ENCODE measurements around the gene TCN2. TPM values are rescaled to one million over a fixed set of nuclear protein-coding genes. Genes with fewer than 3 reads are reported as not detected.
"Not testable (repeated sequence)": the region's sequence is repeated elsewhere in the genome, so short reads cannot be mapped to it uniquely, and the experiment has no call there.

The TCN2 gene
- 0.18 and 0.93 TPM in 2 replicates for total RNA-seq (2014; rRNA removed; shearing (Covaris generic); ENCODE audit: low replicate concordance)

- peak within 1 kb of the TSS; percentile 66 for H3K9ac ChIP-seq (ENCODE audit: low read length)
- peak within 1 kb of the TSS; percentile 87 for H3K4me2 ChIP-seq (ENCODE audit: low read depth, low read length, poor library complexity, severe bottlenecking)
- H2AFZ ChIP-seq (ENCODE audit: low read length) = peak within 1 kb of the TSS; percentile 97; the same call in 1 of the 2 replicates
These were observed at the start of gene TCN2 for GRCh38 chr22:30606455-30607299. TCN2 (plus strand) TSS chr22:30607174; CDS start chr22:30607332, 158 bp downstream.

GRCh38 chr22:30557243-30557642 lies 49.7 kb upstream of the TCN2 start:
- H3K4me2 ChIP-seq (ENCODE audit: low read depth, low read length, poor library complexity, severe bottlenecking) = no peak overlapping the region
- no peak for DNase-seq
- H3K4me1 ChIP-seq (ENCODE audit: low read length) = no peaks in the 10 kb centered on the region
- H3K79me2 ChIP-seq (ENCODE audit: low read length) = no peaks in the 10 kb centered on the region
- H3K9ac ChIP-seq (ENCODE audit: low read length) = no peak overlapping the region
- no peaks in the 10 kb centered on the region for H3K9me3 ChIP-seq (ENCODE audit: low read length)
- no peaks in the 10 kb centered on the region for H3K36me3 ChIP-seq (ENCODE audit: insufficient read depth, low read length)
- no peaks in the 10 kb centered on the region for H3K9me2 ChIP-seq (replicated peaks; ENCODE audit: insufficient read depth, low read length)
- H3K27me3 ChIP-seq (ENCODE audit: low read length) = no peaks in the 10 kb centered on the region
- no peaks in the 10 kb centered on the region for H4K20me1 ChIP-seq (ENCODE audit: insufficient read depth, low read depth, low read length)
- H3K27ac ChIP-seq (ENCODE audit: low read length) = no peak overlapping the region
- H3K4me3 ChIP-seq (ENCODE audit: low read length) = no peak overlapping the region
- no peak overlapping the region for H2AFZ ChIP-seq (ENCODE audit: low read length)

More at GRCh38 chr22:30606455-30607299, at the start of gene TCN2:
- no peaks in the 10 kb centered on the region for H3K36me3 ChIP-seq (ENCODE audit: insufficient read depth, low read length)
- peak within 1 kb of the TSS; percentile 67; the same call in 1 of the 2 replicates for H3K4me3 ChIP-seq (ENCODE audit: low read length)
- H3K79me2 ChIP-seq (ENCODE audit: low read length) = no peaks in the 10 kb centered on the region
- H3K9me3 ChIP-seq (ENCODE audit: low read length) = no peaks in the 10 kb centered on the region
- no peak within 1 kb of the TSS for H3K27ac ChIP-seq (ENCODE audit: low read length)
- peak; percentile 45 for DNase-seq
- no peaks in the 10 kb centered on the region for H3K9me2 ChIP-seq (replicated peaks; ENCODE audit: insufficient read depth, low read length)
- peaks cover 37% of the 10 kb centered on the region for H3K4me1 ChIP-seq (ENCODE audit: low read length)
- no peaks in the 10 kb centered on the region for H3K27me3 ChIP-seq (ENCODE audit: low read length)
- H4K20me1 ChIP-seq (ENCODE audit: insufficient read depth, low read depth, low read length) = no peaks in the 10 kb centered on the region

GRCh38 chr22:30559889-30560288 lies 47.1 kb upstream of the TCN2 start:
- H3K9me2 ChIP-seq (replicated peaks; ENCODE audit: insufficient read depth, low read length) = no peaks in the 10 kb centered on the region
- DNase-seq = no peak
- no peak overlapping the region for H3K4me2 ChIP-seq (ENCODE audit: low read depth, low read length, poor library complexity, severe bottlenecking)
- no peak overlapping the region for H3K4me3 ChIP-seq (ENCODE audit: low read length)
- H3K9me3 ChIP-seq (ENCODE audit: low read length) = no peaks in the 10 kb centered on the region
- H3K36me3 ChIP-seq (ENCODE audit: insufficient read depth, low read length) = no peaks in the 10 kb centered on the region
- no peaks in the 10 kb centered on the region for H3K4me1 ChIP-seq (ENCODE audit: low read length)
- H2AFZ ChIP-seq (ENCODE audit: low read length) = no peak overlapping the region
- no peaks in the 10 kb centered on the region for H4K20me1 ChIP-seq (ENCODE audit: insufficient read depth, low read depth, low read length)
- H3K9ac ChIP-seq (ENCODE audit: low read length) = no peak overlapping the region
- no peaks in the 10 kb centered on the region for H3K27me3 ChIP-seq (ENCODE audit: low read length)
- no peaks in the 10 kb centered on the region for H3K79me2 ChIP-seq (ENCODE audit: low read length)
- no peak overlapping the region for H3K27ac ChIP-seq (ENCODE audit: low read length)

- peak; percentile 73 for DNase-seq
- not testable (repeated sequence) for H3K4me2 ChIP-seq (ENCODE audit: low read depth, low read length, poor library complexity, severe bottlenecking); H3K9ac ChIP-seq (ENCODE audit: low read length); H3K27ac ChIP-seq (ENCODE audit: low read length); H3K36me3 ChIP-seq (ENCODE audit: insufficient read depth, low read length); H2AFZ ChIP-seq (ENCODE audit: low read length); H3K27me3 ChIP-seq (ENCODE audit: low read length); H3K79me2 ChIP-seq (ENCODE audit: low read length); H3K9me2 ChIP-seq (replicated peaks; ENCODE audit: insufficient read depth, low read length); H3K4me1 ChIP-seq (ENCODE audit: low read length); H4K20me1 ChIP-seq (ENCODE audit: insufficient read depth, low read depth, low read length); H3K4me3 ChIP-seq (ENCODE audit: low read length); H3K9me3 ChIP-seq (ENCODE audit: low read length)
These were observed 46.3 kb upstream of the TCN2 start for GRCh38 chr22:30560643-30561202.

- Histone ChIP-seq H3K4me2 (ENCODE audit: low read depth, low read length, poor library complexity, severe bottlenecking) (no peak overlapping the region), H2AFZ (ENCODE audit: low read length) (no peak overlapping the region), H3K9me3 (ENCODE audit: low read length) (no peaks in the 10 kb centered on the region)
These were observed 45.4 kb upstream of the TCN2 start for GRCh38 chr22:30561402-30562189.

GRCh38 chr22:30562366-30562765 lies 44.6 kb upstream of the TCN2 start:
- no peak overlapping the region for H3K4me2 ChIP-seq (ENCODE audit: low read depth, low read length, poor library complexity, severe bottlenecking)
- no peak overlapping the region for H3K9ac ChIP-seq (ENCODE audit: low read length)
- H3K79me2 ChIP-seq (ENCODE audit: low read length) = no peaks in the 10 kb centered on the region
- no peak for DNase-seq
- H3K4me1 ChIP-seq (ENCODE audit: low read length) = no peaks in the 10 kb centered on the region
- H3K27ac ChIP-seq (ENCODE audit: low read length) = no peak overlapping the region
- no peaks in the 10 kb centered on the region for H3K9me2 ChIP-seq (replicated peaks; ENCODE audit: insufficient read depth, low read length)
- H3K9me3 ChIP-seq (ENCODE audit: low read length) = no peaks in the 10 kb centered on the region
- no peak overlapping the region for H3K4me3 ChIP-seq (ENCODE audit: low read length)
- no peaks in the 10 kb centered on the region for H3K27me3 ChIP-seq (ENCODE audit: low read length)
- no peaks in the 10 kb centered on the region for H4K20me1 ChIP-seq (ENCODE audit: insufficient read depth, low read depth, low read length)
- H3K36me3 ChIP-seq (ENCODE audit: insufficient read depth, low read length) = no peaks in the 10 kb centered on the region
- no peak overlapping the region for H2AFZ ChIP-seq (ENCODE audit: low read length)

More at GRCh38 chr22:30561402-30562189, 45.4 kb upstream of the TCN2 start:
- no peaks in the 10 kb centered on the region for H3K9me2 ChIP-seq (replicated peaks; ENCODE audit: insufficient read depth, low read length)
- H3K9ac ChIP-seq (ENCODE audit: low read length) = no peak overlapping the region
- DNase-seq = no peak
- H3K36me3 ChIP-seq (ENCODE audit: insufficient read depth, low read length) = no peaks in the 10 kb centered on the region
- H3K79me2 ChIP-seq (ENCODE audit: low read length) = no peaks in the 10 kb centered on the region
- no peaks in the 10 kb centered on the region for H3K27me3 ChIP-seq (ENCODE audit: low read length)
- H4K20me1 ChIP-seq (ENCODE audit: insufficient read depth, low read depth, low read length) = no peaks in the 10 kb centered on the region
- no peak overlapping the region for H3K4me3 ChIP-seq (ENCODE audit: low read length)
- no peaks in the 10 kb centered on the region for H3K4me1 ChIP-seq (ENCODE audit: low read length)
- no peak overlapping the region for H3K27ac ChIP-seq (ENCODE audit: low read length)

GRCh38 chr22:30564045-30564760 lies 42.8 kb upstream of the TCN2 start:
- H3K4me3 ChIP-seq (ENCODE audit: low read length) = no peak overlapping the region
- no peak overlapping the region for H3K4me2 ChIP-seq (ENCODE audit: low read depth, low read length, poor library complexity, severe bottlenecking)
- no peaks in the 10 kb centered on the region for H3K9me2 ChIP-seq (replicated peaks; ENCODE audit: insufficient read depth, low read length)
- no peaks in the 10 kb centered on the region for H3K9me3 ChIP-seq (ENCODE audit: low read length)
- no peak for DNase-seq
- H3K27me3 ChIP-seq (ENCODE audit: low read length) = no peaks in the 10 kb centered on the region
- H3K36me3 ChIP-seq (ENCODE audit: insufficient read depth, low read length) = no peaks in the 10 kb centered on the region
- H3K27ac ChIP-seq (ENCODE audit: low read length) = no peak overlapping the region
- H3K79me2 ChIP-seq (ENCODE audit: low read length) = no peaks in the 10 kb centered on the region
- no peak overlapping the region for H3K9ac ChIP-seq (ENCODE audit: low read length)
- no peaks in the 10 kb centered on the region for H3K4me1 ChIP-seq (ENCODE audit: low read length)
- no peaks in the 10 kb centered on the region for H4K20me1 ChIP-seq (ENCODE audit: insufficient read depth, low read depth, low read length)
- H2AFZ ChIP-seq (ENCODE audit: low read length) = no peak overlapping the region
